GM23338 (cell line): ENCODE data around the gene CDH18. TPM values are rescaled to one million over a fixed set of nuclear protein-coding genes. Genes with fewer than 3 reads are reported as not detected.

Experiments
- ATAC-seq: fragments of 200-7000 bp; cut with Tn5 transposase; 3 replicates; pipeline ENCODE4 v1.9.1; 2020
- DNase-seq: peaks from one replicate; pipeline ENCODE4 v3.0.0-alpha.2; 2015; ENCODE audit warnings: low spot score
- H2AFZ ChIP-seq: fragments of 200-600 bp; sonication (generic); 2 replicates; pipeline ENCODE4 v1.8.0; 2016; ENCODE audit warnings: antibody characterized with exemption, mild to moderate bottlenecking, moderate library complexity
- H3F3A ChIP-seq: fragments of 200-600 bp; sonication (generic); replicated peaks from 2 replicates; pipeline ENCODE4 v1.8.0; 2017; ENCODE audit warnings: antibody characterized with exemption, mixed run types, low read depth
- H3K27ac ChIP-seq: fragments of 200-600 bp; sonication (generic); 2 replicates; pipeline ENCODE4 v1.6.1; 2016; ENCODE audit warnings: low read depth
- H3K27me3 ChIP-seq: fragments of 200-600 bp; sonication (generic); 2 replicates; pipeline ENCODE4 v1.8.0; 2016; ENCODE audit warnings: mild to moderate bottlenecking, mixed run types, moderate library complexity; ENCODE audit not compliant: insufficient read depth
- H3K36me3 ChIP-seq: fragments of 200-600 bp; sonication (generic); 2 replicates; pipeline ENCODE4 v1.8.0; 2016; ENCODE audit warnings: mild to moderate bottlenecking; ENCODE audit not compliant: insufficient read depth
- H3K4me1 ChIP-seq: fragments of 200-600 bp; sonication (generic); 2 replicates; pipeline ENCODE4 v1.8.0; 2016; ENCODE audit warnings: mild to moderate bottlenecking, moderate library complexity; ENCODE audit not compliant: insufficient read depth
- H3K4me2 ChIP-seq: fragments of 200-600 bp; sonication (generic); 2 replicates; pipeline ENCODE4 v1.7.1; 2017; ENCODE audit warnings: mixed run types
- H3K4me3 ChIP-seq: fragments of 200-600 bp; sonication (generic); 2 replicates; pipeline ENCODE4 v1.6.1; 2016; ENCODE audit warnings: mixed run types
- H3K79me2 ChIP-seq: fragments of 200-600 bp; sonication (generic); replicated peaks from 2 replicates; pipeline ENCODE4 v1.8.0; 2017; ENCODE audit warnings: mild to moderate bottlenecking; ENCODE audit not compliant: insufficient read depth
- H3K9me2 ChIP-seq: fragments of 200-600 bp; sonication (generic); 2 replicates; pipeline ENCODE4 v1.8.0; 2017; ENCODE audit not compliant: insufficient read depth
- H4K20me1 ChIP-seq: fragments of 200-600 bp; sonication (generic); replicated peaks from 2 replicates; pipeline ENCODE4 v1.8.0; 2017; ENCODE audit warnings: mild to moderate bottlenecking; ENCODE audit not compliant: insufficient read depth
- H3K27ac Mint-ChIP-seq: 2 replicates; pipeline ENCODE4 v1.8.0; 2020; ENCODE audit warnings: inconsistent platforms, mild to moderate bottlenecking, moderate library complexity, mixed read lengths
- H3K27me3 Mint-ChIP-seq: 3 replicates; pipeline ENCODE4 v1.8.0; 2022; ENCODE audit warnings: low read depth, mild to moderate bottlenecking, moderate library complexity, mixed read lengths, inconsistent platforms; ENCODE audit not compliant: insufficient read depth, poor library complexity
- H3K36me3 Mint-ChIP-seq: 3 replicates; pipeline ENCODE4 v1.8.0; 2021; ENCODE audit warnings: low read depth, mild to moderate bottlenecking, inconsistent platforms, moderate library complexity, mixed read lengths
- H3K4me1 Mint-ChIP-seq: 3 replicates; pipeline ENCODE4 v1.8.0; 2020; ENCODE audit warnings: mild to moderate bottlenecking, inconsistent platforms, mixed read lengths
- H3K4me3 Mint-ChIP-seq: 3 replicates; pipeline ENCODE4 v1.8.0; 2021; ENCODE audit warnings: moderate library complexity, mild to moderate bottlenecking, inconsistent platforms, mixed read lengths
- H3K9me3 Mint-ChIP-seq: 3 replicates; pipeline ENCODE4 v1.8.0; 2020; ENCODE audit warnings: moderate library complexity, mild to moderate bottlenecking, inconsistent platforms, mixed read lengths
- CREB1 ChIP-seq: fragments of 250-450 bp; sonication (Bioruptor Pico); IDR thresholded peaks from 2 replicates; pipeline ENCODE4 v1.5.0; 2020; ENCODE audit warnings: low read depth, mild to moderate bottlenecking, moderate library complexity
- ETS1 ChIP-seq: IDR thresholded peaks from 2 replicates; pipeline ENCODE4 v1.6.1; 2016; ENCODE audit warnings: antibody characterized with exemption
- EZH2 ChIP-seq: fragments of 200-600 bp; sonication (generic); IDR thresholded peaks from one replicate; pipeline ENCODE4 v1.8.0; 2017; ENCODE audit warnings: antibody characterized with exemption, mild to moderate bottlenecking, low read depth; ENCODE audit not compliant: unreplicated experiment
- EZH2phosphoT487 ChIP-seq: fragments of 200-600 bp; sonication (generic); IDR thresholded peaks from one replicate; pipeline ENCODE4 v1.8.1; 2018; ENCODE audit warnings: antibody characterized with exemption; ENCODE audit not compliant: unreplicated experiment
- JUNB ChIP-seq: IDR thresholded peaks from one replicate; pipeline ENCODE4 v1.6.1; 2016; ENCODE audit warnings: antibody characterized with exemption; ENCODE audit not compliant: unreplicated experiment
- NANOG ChIP-seq: IDR thresholded peaks from 2 replicates; pipeline ENCODE4 v1.6.1; 2016; ENCODE audit warnings: antibody characterized with exemption, borderline replicate concordance
- POLR2AphosphoS5 ChIP-seq: IDR thresholded peaks from 2 replicates; pipeline ENCODE4 v1.6.1; 2016; ENCODE audit warnings: antibody characterized with exemption, low read depth
- STAT1 ChIP-seq: IDR thresholded peaks from one replicate; pipeline ENCODE4 v1.6.1; 2016; ENCODE audit warnings: antibody characterized with exemption; ENCODE audit not compliant: unreplicated experiment
- ZNF114 ChIP-seq: fragments of 250-450 bp; sonication (Bioruptor Pico); IDR thresholded peaks from 2 replicates; pipeline ENCODE4 v1.5.0; 2020; ENCODE audit warnings: mild to moderate bottlenecking, moderate library complexity
- ZNF331 ChIP-seq: fragments of 250-450 bp; sonication (Bioruptor Pico); IDR thresholded peaks from 2 replicates; pipeline ENCODE4 v1.5.0; 2020; ENCODE audit warnings: low read depth, mild to moderate bottlenecking, moderate library complexity
- ZNF462 ChIP-seq: fragments of 250-450 bp; sonication (Bioruptor Pico); IDR thresholded peaks from 2 replicates; pipeline ENCODE4 v1.5.0; 2020; ENCODE audit warnings: mild to moderate bottlenecking, moderate library complexity
- polyA plus RNA-seq: library from polyadenylated mRNA; unstranded; fragments of >200 nt; fragmentation: Nextera tagmentation; extraction: Ambion mirVana; gene quantifications from 2 replicates; pipeline ENCODE4 v1.2.1, GENCODE V29; 2016
- total RNA-seq: library from RNA; depleted of rRNA; stranded (reverse); fragments of >200 nt; shearing (Covaris generic); gene quantifications from 2 replicates; pipeline ENCODE4 v1.2.3, GENCODE V29; 2014
- TF ChIP-seq, protein P1 (sequence below): IDR thresholded peaks from one replicate; pipeline ENCODE4 v1.6.1; 2018; ENCODE audit warnings: antibody characterized with exemption; ENCODE audit not compliant: unreplicated experiment
- TF ChIP-seq, protein P2 (sequence below), 2 experiments: fragments of 200-600 bp in 1 of 2; sonication (generic) in 1 of 2; conservative IDR thresholded peaks; 2 replicates each; pipeline versions ENCODE4 v1.5.1 to v1.6.1; 2016 to 2017; ENCODE audit warnings: antibody characterized with exemption in 2 of 2, low read depth in 2 of 2, mild to moderate bottlenecking in 2 of 2, moderate library complexity in 1 of 2

Gene CDH18
- total and polyA plus RNA-seq, 2 experiments from 2014 or later, result 1.3 TPM; not detected in 1

- TF ChIP-seq ZNF462 (CRISPR knock-in tag) (no peak), NANOG (no peak), STAT1 (no peak), JUNB (no peak), POLR2AphosphoS5 (no peak), ZNF331 (no peak), ZNF114 (no peak), EZH2phosphoT487 (no peak), CREB1 (CRISPR knock-in tag) (no peak), ETS1 (no peak), EZH2 (no peak)
- TF ChIP-seq, protein P1, sequence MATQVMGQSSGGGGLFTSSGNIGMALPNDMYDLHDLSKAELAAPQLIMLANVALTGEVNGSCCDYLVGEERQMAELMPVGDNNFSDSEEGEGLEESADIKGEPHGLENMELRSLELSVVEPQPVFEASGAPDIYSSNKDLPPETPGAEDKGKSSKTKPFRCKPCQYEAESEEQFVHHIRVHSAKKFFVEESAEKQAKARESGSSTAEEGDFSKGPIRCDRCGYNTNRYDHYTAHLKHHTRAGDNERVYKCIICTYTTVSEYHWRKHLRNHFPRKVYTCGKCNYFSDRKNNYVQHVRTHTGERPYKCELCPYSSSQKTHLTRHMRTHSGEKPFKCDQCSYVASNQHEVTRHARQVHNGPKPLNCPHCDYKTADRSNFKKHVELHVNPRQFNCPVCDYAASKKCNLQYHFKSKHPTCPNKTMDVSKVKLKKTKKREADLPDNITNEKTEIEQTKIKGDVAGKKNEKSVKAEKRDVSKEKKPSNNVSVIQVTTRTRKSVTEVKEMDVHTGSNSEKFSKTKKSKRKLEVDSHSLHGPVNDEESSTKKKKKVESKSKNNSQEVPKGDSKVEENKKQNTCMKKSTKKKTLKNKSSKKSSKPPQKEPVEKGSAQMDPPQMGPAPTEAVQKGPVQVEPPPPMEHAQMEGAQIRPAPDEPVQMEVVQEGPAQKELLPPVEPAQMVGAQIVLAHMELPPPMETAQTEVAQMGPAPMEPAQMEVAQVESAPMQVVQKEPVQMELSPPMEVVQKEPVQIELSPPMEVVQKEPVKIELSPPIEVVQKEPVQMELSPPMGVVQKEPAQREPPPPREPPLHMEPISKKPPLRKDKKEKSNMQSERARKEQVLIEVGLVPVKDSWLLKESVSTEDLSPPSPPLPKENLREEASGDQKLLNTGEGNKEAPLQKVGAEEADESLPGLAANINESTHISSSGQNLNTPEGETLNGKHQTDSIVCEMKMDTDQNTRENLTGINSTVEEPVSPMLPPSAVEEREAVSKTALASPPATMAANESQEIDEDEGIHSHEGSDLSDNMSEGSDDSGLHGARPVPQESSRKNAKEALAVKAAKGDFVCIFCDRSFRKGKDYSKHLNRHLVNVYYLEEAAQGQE, result no peak
- TF ChIP-seq, protein P2, sequence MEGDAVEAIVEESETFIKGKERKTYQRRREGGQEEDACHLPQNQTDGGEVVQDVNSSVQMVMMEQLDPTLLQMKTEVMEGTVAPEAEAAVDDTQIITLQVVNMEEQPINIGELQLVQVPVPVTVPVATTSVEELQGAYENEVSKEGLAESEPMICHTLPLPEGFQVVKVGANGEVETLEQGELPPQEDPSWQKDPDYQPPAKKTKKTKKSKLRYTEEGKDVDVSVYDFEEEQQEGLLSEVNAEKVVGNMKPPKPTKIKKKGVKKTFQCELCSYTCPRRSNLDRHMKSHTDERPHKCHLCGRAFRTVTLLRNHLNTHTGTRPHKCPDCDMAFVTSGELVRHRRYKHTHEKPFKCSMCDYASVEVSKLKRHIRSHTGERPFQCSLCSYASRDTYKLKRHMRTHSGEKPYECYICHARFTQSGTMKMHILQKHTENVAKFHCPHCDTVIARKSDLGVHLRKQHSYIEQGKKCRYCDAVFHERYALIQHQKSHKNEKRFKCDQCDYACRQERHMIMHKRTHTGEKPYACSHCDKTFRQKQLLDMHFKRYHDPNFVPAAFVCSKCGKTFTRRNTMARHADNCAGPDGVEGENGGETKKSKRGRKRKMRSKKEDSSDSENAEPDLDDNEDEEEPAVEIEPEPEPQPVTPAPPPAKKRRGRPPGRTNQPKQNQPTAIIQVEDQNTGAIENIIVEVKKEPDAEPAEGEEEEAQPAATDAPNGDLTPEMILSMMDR (conservative IDR thresholded peaks at IDR 0.05; ENCODE audit: low read depth in 2 of 2), result no peak
- Histone ChIP-seq H4K20me1 (no peaks in the 10 kb centered on the region), H2AFZ (no peak overlapping the region), H3K79me2 (no peaks in the 10 kb centered on the region), H3K36me3 (no peaks in the 10 kb centered on the region), H3K4me3 (no peak overlapping the region), H3K27ac (no peak overlapping the region), H3K4me2 (no peak overlapping the region), H3F3A (no peaks in the 10 kb centered on the region), H3K4me1 (no peaks in the 10 kb centered on the region), H3K9me2 (0 out of 2 replicates have a peak, but pooled peaks cover 7% of the 10 kb centered on the region), H3K27me3 (no peaks in the 10 kb centered on the region)
- ATAC-seq (no peak), DNase-seq (no peak)
- peaks cover 3% of the 10 kb centered on the region for H3K27me3 Mint-ChIP-seq
- H3K4me3 Mint-ChIP-seq, result no peak overlapping the region
- H3K9me3 Mint-ChIP-seq, result no peaks in the 10 kb centered on the region
- H3K4me1 Mint-ChIP-seq, result no peaks in the 10 kb centered on the region
- H3K27ac Mint-ChIP-seq, result no peak overlapping the region
- no peaks in the 10 kb centered on the region for H3K36me3 Mint-ChIP-seq
These were observed 422.5 kb downstream of the CDH18 start for GRCh38 chr5:19565466-19565865.
